Measurements from ENCODE around the gene TBCA.
"Not testable (repeated sequence)": the region's sequence is repeated elsewhere in the genome, so short reads cannot be mapped to it uniquely, and the experiment has no call there.

The TBCA gene

DNA sequence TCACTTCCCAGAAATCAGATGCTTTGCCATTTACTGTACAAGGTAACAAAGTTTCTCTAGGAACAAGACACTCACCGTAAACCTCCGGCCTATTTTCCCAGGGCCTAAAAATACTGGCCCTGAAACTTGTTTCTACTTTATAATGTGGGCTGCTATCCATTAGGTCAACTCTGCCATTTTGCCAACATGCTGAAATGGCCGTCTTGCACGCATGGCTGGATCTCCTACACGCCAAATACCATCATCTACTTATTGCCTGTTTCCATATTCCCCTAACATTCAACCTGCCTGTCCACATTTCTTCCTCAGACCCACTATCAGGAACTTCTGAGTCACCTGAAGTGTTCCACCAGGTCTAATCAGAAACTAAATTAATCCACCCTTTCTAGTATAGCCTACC is 4.7 kb downstream of the TBCA start:
- no peak for DNase-seq

DNA sequence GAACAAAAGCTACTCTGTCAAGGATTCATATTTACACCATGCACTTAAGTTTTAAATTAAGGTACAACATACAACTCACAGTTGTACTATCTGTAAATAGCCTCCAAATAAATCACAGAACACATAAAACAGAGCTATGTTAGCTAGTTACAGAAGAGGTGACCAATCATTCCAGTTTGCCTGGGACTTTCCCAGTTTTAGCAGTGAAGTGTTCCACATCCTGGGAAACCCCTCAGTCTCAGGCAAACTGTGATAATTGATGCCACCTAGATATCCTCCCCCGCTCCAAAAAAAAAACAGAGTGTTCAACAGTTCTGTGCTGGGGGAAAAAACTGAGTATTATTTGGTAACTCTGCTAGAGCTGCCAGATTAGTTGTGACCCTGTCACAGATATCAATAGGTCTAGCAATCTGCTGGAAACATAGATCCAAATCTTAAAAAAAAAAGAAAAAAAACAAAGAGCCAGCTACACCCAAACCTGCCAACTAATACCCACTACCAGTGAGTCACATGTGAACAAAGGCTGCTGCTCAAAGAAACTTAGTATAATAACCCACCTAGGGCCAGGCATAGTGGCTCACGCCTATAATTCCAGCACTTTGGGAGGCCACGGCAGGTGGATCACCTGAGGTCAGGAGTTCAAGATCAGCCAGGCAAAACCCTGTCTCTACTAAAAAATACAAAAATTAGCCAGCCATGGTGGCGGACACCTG is 5.7 kb downstream of the TBCA start:
- DNase-seq = no peak

DNA sequence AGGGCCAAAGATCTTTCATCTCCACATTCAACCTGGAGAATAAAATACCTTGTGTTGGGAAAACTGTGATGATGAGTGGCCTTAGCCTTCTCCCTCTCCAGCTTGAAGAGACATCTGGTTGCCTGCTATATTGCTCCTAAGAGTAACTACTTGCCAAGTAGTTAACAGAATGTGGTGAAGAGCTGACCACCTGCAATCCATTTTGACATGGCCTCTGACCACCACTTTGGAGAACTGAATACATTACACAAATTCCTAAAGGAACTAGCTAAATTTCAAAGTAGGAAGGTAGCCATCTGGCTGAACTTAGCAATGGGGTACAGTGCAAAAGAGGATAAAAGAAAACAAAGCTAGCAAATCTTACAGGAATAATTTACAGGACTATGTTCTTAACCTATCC is 7.2 kb downstream of the TBCA start:
- no peak for DNase-seq

DNA sequence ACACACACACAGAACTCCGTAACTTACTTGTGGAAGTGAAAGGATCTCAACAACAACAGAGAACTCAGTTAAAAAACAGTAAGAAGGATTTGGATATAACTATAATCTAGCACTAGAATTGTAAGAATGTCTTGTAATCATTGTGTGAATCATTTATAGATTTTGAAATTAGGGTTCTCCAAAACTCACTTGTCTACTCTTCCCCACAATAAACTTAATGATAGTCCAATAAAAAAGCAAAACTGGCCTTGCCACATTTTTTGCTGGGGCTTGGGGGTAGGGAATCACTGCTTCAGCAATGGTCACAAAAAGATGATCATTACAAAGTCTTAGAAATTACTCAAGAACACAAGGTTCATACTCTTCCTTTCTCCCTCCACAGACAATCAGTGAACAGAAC is 8.8 kb downstream of the TBCA start:
- no peak for DNase-seq

DNA sequence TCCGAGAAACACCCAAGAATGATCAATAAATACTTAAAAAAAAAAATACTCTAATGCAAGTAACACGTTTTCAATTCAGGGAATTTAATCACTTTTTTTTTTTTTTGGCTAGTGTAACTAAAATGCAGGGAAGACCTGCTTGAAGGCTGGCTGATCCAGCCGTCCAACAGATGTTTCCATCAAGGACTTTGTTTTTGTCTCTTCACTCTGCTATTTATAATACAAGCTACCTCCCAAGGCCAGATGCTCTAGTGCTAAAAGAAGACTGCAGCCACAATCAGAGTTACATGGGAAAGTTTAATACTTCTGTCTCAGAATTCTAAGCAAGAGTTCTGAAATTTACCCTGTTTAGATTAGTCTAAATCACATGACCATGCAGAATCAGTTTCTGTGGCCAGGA is 14.5 kb downstream of the TBCA start:
- DNase-seq = no peak

DNA sequence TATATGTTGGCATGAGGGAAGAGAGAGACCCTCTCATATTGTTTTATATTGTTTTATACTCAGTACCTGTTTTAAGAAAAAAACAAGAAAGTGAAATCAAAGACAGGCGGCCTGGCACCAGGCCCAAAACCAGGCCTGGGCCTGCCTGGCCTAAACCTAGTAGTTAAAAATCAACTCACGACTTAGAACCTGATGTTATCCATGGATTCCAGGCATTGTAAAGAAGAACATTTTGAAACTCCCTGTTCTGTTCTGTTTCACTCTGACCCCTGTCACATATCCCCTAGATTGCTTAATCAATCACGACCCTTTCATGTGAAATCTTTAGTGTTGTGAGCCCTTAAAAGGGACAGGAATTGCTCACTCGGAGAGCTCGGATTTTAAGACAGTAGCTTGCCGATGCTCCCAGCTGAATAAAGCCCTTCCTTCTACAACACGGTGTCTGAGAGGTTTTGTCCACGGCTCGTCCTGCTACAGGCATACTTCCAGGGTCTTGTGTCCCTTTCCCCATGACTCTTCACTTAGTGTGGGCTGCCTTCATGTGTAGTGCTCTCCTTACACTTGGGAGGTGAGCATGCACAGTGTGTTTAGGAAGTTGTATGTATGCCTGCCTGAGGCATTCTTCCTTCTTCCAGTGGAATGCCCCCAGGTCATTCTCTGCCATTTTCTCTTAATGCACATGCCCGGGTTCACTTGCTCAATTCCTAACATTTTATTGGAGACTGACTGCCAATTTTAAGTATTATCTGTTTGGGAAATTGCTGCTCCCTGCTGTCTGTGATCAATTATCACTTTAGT is 17.8 kb downstream of the TBCA start:
- no peak for DNase-seq

DNA sequence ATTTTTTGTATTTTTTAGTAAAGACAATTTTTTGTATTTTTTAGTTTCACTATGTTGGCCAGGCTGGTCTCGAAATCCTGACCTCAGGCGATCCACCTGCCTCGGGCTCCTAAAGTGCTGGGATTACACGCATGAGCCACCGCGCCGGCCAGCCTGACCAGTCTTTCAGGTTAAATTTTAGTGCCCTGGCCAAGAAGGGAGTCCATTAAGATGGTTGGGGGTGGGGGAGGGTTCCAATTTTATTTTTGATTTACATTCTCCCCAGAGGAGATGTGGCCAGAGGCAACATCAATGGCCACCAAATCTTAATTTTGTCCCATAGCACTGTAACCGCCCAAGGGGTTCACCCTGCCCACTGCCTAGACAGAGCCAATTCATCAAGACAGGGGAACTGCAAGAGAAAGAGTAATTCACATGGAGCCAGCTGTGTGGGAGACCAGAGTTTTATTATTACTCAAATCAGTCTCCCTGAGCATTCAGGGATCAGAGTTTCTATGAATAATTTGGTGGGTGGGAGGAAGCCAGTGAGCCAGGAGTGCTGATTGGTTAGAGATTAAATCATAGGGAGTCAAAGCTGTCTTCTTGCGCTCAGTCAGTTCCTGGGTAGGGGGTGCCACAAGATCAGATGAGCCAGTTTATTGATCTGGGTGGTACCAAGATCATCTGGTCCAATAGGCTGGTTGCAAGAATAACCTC is 24.7 kb downstream of the TBCA start:
- DNase-seq = no peak

DNA sequence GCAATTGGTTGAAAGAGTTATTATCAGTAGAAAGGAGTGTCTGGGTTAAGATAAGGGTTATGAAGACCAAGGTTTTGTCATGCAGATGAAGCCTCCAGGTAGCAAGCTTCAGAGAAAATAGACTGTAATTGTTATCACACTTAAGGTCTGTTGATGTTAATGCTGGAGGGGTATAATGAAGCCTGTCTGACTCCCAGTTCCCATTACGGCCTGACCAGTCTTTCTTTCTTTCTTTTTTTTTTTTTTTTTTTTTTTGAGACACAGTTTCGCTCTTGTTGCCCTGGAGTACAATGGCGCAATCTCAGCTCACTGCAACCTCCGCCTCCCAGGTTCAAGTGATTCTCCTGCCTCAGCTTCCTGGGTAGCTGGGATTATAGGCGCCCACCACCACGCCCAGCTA is 25.2 kb downstream of the TBCA start:
- not testable (repeated sequence) for DNase-seq

DNA sequence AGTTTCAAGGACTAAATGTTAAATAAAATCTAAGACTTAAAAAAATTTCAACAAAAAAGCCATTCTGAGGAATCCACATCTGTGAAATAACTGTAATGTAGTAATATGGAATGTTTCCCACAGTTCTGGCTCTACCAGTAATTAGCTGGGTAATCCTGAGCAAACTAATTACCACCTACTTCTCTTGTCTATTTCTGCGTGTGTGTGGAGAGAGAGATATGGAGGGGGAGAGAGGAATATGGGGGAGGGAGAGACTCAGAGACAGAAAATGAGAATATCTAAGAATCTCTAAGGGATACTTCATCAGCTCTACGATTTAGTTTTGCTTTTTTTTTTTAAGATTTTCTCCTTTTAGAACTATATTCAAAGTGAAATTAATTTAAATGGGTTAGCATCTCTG is 28.0 kb downstream of the TBCA start:
- no peak for DNase-seq

DNA sequence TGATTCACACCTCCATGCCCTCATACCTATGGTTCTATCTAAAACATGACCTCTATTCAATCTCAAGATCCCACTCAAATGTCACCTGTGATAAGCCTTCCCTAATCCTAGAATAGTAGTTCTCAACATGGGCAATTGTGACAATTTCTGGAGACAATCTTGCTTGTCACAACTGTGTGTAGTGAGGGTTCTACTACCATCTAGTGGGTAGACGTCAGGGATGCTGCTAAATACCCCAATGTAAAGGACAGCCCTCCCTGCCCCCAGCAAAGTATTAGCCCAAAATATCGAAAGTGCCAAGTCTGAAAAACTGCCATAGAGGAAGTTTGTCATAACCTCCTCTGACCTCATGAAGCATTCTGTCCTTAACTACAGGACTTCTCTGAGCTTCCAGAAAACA is 32.0 kb downstream of the TBCA start:
- no peak for DNase-seq

DNA sequence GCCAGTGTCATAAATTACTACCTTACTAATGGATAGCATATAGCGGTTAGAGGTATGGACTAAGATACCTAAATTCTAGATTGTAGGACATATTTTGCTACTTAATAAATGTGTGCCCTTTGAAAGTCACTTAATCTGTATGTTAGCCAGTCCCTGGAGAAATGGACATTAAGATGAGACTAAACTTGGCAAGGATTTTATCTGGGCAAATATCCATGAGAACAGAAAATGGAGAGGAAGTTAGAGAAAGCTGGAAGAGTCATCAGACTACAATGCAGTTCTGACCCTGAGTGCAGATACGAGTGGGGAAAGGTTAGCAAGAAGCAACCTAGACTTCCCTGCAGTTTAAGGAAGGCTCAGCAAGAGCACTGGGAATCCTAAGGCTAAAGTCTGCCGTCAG is 33.0 kb downstream of the TBCA start:
- DNase-seq = no peak

DNA sequence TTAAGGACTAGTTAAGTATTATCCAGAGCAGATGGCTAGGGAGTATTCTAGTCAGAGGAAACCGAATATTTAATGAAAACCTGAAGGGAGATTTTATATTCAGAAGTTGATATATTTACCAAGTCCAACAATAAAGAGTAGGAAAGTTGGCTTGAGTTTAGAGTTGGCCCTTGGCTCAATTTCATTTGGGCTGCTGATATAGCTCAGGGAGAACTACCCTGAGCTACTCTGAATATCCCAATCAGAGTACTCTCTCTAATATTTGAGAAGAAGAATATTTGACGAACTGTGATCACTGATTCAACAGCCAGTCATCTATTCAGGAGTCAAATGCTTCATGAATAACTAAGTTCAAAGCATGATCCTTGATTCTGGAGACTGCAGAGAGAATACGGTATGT is 34.5 kb downstream of the TBCA start:
- no peak for DNase-seq

DNA sequence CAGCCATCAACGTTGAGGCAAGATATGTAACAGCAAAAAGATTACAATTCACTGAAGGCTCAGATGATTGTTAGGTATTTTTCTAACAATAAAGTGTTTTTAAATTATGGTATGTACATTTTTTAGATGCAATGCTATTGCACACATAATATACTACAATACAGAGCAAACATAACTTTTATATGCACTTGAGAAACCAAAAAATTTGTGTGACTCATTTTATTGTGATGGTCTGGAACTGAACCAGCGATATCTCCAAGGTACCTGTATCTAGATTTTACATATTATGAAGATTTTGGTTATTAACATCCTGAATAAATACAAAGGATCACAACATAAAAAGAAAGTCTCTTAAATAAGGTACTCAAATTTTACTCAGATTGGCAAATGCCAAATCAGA is 41.3 kb downstream of the TBCA start:
- DNase-seq = no peak

DNA sequence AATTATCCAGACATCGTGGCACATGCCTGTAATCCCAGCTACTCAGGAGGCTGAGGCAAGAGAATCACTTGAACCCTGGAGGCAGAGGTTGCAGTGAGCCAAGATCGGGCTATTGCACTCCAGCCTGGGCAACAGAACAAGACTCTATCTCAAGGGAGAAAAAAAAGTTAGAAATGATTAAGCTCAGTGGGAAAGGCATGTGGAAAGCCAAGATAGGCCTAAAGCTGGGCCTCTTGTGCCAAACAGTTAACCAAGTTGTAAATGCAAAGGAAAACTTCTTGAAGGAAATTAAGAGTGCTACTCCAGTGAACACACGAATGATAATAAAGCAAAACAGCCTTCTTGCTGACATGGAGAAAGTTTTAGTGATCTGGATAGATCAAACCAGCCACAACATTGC is 43.0 kb downstream of the TBCA start:
- DNase-seq = no peak

DNA sequence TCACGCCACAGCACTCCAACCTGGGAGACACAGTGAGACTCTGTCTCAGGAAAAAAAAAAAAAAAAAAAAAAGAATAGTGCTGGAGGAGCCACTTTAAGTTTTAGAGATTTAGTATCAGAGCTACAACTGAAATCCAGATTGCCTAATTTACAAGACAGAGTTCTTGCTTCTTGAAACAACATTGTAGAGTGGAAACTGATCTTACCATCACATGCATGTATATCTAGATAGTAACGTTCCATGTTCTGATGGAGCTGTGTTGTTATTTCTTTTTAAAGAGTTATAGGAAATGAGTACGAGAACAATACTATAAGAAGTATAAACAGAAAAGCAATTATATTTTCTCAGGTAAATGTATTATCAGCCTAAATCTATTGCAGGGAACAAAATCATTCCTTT is 48.9 kb downstream of the TBCA start:
- DNase-seq = no peak

DNA sequence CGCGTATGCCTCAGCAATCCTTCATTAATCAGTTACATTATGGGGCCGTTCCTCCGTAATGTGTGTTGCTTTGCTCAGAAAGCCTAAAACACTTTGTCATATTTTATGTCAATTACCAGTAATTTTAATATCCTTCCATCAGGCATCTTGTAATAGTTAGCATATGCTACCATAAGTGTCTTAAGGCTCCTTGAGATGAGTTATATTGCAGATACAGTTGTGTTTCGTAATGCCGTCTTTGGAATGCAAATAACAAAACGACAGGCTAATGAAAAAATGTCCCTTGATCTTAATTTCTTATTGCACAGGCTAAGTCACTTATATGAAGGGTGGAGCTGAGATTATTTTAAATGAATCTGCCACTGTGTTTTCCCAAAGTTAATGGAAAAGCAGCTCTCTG is 50.5 kb downstream of the TBCA start:
- no peak for DNase-seq

DNA sequence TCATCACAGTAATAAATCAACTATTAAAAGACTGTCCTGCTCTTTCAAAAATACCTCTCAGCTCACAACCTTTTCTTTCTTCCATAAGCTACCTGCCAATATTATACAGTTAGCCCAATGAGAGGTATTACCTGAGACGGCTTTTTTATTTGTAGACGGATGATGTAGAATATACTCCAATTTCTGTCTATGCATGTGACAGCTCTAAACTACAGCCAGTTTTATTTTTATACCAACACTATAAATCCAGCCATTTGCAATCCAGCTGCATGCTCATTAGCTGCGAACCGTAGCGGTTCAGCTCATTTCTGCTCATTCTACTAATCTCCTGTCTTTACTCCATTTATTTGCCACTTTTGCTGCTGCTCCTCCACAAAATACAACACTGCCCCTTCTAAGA is 51.2 kb downstream of the TBCA start:
- no peak for DNase-seq

DNA sequence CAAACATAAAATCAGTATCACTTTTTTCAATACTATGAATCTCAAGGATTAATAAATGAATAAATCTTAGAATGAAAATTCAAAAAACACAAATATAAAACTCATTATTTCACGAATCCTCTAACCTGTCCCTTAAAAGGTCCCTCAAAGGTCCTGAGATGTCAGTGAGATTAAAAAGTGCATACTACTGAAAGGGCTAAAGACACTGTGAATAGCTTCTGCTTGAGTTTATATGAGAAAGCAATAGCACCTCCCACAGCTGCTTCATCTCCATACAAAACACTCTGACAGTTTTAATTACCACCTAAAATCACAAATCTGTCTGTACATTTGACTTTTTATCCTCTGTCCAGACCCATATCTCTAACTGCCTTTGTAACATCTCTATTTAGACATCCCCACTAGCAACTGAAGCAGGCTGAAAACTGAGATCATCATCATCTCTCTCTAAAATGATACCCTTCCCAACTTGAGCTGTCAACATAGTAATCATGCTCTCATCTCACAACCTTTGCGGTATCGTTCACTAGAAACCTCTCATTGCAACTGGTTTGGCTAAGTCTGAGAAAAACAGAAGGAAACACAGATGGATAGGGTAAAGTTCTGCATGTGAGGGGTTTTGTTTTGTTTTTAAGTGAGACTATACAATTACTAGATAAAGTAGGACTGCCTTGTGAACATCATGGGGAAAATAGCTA is 56.3 kb downstream of the TBCA start:
- DNase-seq = no peak

DNA sequence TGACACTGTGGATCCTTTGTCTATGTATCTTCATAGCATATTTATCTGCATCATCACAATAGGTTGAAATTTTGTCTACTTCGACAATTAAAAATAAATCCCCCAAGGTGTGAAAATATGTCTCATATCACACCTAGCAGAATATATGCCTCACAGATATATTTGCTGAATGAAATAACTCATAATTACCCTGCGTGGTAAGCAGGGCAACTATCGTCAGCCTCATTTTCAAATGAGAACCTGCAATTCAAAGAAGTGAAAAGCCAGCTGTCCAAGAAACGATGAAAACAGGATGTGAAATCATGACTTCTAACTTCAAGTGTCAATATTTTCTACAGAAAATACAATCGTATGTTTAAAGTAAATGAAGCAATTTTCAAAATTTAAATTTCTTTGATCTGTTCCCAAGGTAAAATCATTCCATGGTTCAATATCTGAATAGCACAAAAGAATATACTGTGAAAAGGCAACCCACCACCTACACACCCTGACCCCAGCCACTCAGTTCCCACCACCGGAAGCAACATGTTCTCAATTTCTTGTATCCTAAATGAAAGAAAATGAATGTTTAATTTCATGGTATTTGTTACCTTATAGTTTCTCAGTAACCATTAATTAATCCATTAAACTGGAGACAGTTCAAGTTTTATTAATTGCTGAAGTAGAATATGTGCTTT is 57.1 kb downstream of the TBCA start:
- no peak for DNase-seq

DNA sequence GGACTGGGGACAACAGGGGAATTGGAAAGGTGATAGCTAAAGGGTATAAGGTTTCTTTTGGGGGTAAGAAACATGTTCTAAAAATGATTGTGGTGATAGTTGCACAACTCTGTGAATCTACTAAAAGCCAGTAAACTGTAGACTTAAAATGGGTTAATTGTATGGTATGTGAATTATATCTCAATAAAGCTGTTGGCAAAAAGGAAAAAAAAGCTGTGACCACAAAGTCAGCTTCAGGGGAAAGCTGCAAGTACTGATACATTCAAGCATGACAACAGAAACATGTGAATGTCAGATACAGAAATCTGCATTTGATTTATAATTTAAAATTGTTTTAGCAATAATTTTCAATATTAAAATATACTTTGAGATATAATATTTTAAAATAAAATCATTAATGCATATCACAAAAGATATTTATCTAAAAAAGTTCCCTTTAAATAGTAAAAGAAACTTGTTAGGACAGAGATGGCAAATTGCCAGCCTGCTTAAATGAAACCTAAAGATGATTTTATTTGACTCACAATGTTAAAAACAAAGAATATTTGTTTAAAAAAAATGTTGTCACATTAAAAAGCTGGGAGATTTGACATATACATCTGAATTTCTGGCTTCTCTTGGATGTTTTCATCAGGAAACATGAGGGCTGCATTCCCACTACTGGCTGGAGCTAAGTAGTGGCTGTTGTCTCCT is 66.0 kb downstream of the TBCA start:
- DNase-seq = no peak

DNA sequence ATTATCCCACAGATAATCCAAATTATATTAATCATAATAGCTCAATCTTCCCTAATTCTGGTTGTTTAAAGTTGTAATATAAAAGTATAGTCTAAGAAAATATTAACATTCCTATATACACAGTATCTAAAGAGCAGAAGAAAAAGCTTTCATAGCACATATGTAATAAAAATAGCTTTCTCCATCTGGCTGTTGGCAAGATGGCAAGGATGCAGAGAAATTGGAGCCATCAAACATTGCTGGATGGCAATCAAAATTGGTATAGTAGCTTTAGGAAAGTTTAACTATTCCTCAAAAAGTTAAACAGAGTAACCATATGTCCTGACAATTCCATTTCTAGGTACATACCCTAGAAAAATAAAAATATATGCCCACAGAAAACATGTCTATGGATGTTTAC is 66.8 kb downstream of the TBCA start:
- no peak for DNase-seq

DNA sequence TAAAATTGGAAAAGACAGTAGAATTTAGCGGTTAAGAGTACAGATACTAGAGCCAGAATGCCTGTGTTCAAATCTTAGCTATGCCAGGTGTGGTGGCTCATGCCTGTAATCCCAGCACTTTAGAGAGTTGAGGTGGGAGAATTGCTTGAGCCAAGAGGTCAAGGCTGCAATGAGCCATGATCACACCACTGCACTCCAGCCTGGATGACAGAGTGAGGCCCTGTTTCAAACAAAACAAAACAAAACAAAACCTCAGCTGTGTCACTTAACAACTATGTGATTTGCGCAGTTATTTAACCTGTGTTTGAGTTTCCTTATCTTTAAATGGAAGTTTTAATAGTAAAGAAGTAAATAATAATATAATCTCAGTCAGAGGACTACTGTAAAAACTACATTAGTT is 68.3 kb downstream of the TBCA start:
- DNase-seq = no peak

Measured in CD4-positive, alpha-beta T cell treated with Interleukin-12 subunit alpha and Interleukin-12 subunit beta, for 1 hour (primary cell).